ENCODE data around the gene ST8SIA6. TPM values are rescaled to one million over a fixed set of nuclear protein-coding genes. Genes with fewer than 3 reads are reported as not detected.

Gene ST8SIA6
- total and polyA plus RNA-seq, 9 of the 15 experiments (the other 6 are each of a cell fraction or from before 2014, with no cell fraction given), result 0.69 to 6.7 (median 5.0) TPM

- TF ChIP-seq, protein P1, sequence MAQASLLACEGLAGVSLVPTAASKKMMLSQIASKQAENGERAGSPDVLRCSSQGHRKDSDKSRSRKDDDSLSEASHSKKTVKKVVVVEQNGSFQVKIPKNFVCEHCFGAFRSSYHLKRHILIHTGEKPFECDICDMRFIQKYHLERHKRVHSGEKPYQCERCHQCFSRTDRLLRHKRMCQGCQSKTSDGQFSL (CRISPR knock-in tag; IDR thresholded peaks at IDR 0.05), result no peak
- TF ChIP-seq, protein P1 (tag; IDR thresholded peaks at IDR 0.05), result peak in 1 of 2 experiments; percentile 38; a peak in 1 of 4 replicates
- TF ChIP-seq PHF8 (IDR thresholded peaks at IDR 0.05; ENCODE audit: borderline replicate concordance, low read length) (peak; percentile 29; the same call in 1 of the 2 replicates), RBM15 (IDR thresholded peaks at IDR 0.05; ENCODE audit: insufficient read depth, low read length) (no peak), ZNF263 (CRISPR knock-in tag; IDR thresholded peaks at IDR 0.05; ENCODE audit: borderline replicate concordance) (no peak), SMARCC2 (IDR thresholded peaks at IDR 0.05; ENCODE audit: low read depth) (peak; percentile 57; the same call in 1 of the 2 replicates), KDM2B (CRISPR knock-in tag; IDR thresholded peaks at IDR 0.05) (peak; percentile 36; the same call in 1 of the 2 replicates), CBFA2T2 (conservative IDR thresholded peaks at IDR 0.05) (no peak), U2AF1 (optimal IDR thresholded peaks at IDR 0.05; ENCODE audit: low read depth, low read length) (no peak), ZNF511 (CRISPR knock-in tag; IDR thresholded peaks at IDR 0.05) (peak; percentile 71; the same call in 1 of the 2 replicates), TBP (optimal IDR thresholded peaks at IDR 0.05; ENCODE audit: low read depth, low read length) (peak; percentile 28), POLR2H (tag; IDR thresholded peaks at IDR 0.05; ENCODE audit: low read depth) (peak; percentile 48; the same call in 1 of the 2 replicates), ZNF197 (CRISPR knock-in tag; IDR thresholded peaks at IDR 0.05; ENCODE audit: low read depth) (peak; percentile 90; the same call in 1 of the 2 replicates), POLR2AphosphoS5 (IDR thresholded peaks at IDR 0.05; ENCODE audit: control insufficient read depth, insufficient read depth, low read depth, low read length) (peak; percentile 71; the same call in 1 of the 2 replicates), MAFK (IDR thresholded peaks at IDR 0.05; ENCODE audit: low read length) (no peak)
- TF ChIP-seq, protein P2, sequence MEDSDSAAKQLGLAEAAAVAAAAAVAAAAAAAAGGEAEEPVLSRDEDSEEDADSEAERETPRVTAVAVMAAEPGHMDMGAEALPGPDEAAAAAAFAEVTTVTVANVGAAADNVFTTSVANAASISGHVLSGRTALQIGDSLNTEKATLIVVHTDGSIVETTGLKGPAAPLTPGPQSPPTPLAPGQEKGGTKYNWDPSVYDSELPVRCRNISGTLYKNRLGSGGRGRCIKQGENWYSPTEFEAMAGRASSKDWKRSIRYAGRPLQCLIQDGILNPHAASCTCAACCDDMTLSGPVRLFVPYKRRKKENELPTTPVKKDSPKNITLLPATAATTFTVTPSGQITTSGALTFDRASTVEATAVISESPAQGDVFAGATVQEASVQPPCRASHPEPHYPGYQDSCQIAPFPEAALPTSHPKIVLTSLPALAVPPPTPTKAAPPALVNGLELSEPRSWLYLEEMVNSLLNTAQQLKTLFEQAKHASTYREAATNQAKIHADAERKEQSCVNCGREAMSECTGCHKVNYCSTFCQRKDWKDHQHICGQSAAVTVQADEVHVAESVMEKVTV (CRISPR knock-in tag; IDR thresholded peaks at IDR 0.05), result no peak
- TF ChIP-seq, protein P3, sequence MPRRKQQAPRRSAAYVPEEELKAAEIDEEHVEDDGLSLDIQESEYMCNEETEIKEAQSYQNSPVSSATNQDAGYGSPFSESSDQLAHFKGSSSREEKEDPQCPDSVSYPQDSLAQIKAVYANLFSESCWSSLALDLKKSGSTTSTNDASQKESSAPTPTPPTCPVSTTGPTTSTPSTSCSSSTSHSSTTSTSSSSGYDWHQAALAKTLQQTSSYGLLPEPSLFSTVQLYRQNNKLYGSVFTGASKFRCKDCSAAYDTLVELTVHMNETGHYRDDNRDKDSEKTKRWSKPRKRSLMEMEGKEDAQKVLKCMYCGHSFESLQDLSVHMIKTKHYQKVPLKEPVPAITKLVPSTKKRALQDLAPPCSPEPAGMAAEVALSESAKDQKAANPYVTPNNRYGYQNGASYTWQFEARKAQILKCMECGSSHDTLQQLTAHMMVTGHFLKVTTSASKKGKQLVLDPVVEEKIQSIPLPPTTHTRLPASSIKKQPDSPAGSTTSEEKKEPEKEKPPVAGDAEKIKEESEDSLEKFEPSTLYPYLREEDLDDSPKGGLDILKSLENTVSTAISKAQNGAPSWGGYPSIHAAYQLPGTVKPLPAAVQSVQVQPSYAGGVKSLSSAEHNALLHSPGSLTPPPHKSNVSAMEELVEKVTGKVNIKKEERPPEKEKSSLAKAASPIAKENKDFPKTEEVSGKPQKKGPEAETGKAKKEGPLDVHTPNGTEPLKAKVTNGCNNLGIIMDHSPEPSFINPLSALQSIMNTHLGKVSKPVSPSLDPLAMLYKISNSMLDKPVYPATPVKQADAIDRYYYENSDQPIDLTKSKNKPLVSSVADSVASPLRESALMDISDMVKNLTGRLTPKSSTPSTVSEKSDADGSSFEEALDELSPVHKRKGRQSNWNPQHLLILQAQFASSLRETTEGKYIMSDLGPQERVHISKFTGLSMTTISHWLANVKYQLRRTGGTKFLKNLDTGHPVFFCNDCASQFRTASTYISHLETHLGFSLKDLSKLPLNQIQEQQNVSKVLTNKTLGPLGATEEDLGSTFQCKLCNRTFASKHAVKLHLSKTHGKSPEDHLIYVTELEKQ (CRISPR knock-in tag; IDR thresholded peaks at IDR 0.05), result peak; percentile 81
- TF ChIP-seq, protein P4, sequence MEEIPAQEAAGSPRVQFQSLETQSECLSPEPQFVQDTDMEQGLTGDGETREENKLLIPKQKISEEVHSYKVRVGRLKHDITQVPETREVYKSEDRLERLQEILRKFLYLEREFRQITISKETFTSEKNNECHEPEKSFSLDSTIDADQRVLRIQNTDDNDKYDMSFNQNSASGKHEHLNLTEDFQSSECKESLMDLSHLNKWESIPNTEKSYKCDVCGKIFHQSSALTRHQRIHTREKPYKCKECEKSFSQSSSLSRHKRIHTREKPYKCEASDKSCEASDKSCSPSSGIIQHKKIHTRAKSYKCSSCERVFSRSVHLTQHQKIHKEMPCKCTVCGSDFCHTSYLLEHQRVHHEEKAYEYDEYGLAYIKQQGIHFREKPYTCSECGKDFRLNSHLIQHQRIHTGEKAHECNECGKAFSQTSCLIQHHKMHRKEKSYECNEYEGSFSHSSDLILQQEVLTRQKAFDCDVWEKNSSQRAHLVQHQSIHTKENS (CRISPR knock-in tag; IDR thresholded peaks at IDR 0.05), result no peak
Measured at GRCh38 chr10:17428351-17429097, 25.9 kb downstream of the ST8SIA6 start (continued).

Data from K562 (cell line).